Epithelial cell of esophagus (primary cell): ENCODE results near the gene EXT2.

ENCODE experiments used
- DNase-seq: peaks from one replicate; pipeline ENCODE4 v3.0.0; 2010; ENCODE audit warnings: low read depth
- H3K4me3 ChIP-seq: 2 replicates; pipeline ENCODE4 v1.5.1; 2011; ENCODE audit warnings: mild to moderate bottlenecking, low read length, control low read depth
- CTCF ChIP-seq: IDR thresholded peaks from 2 replicates; pipeline ENCODE4 v1.5.1; 2011; ENCODE audit warnings: low read depth, mild to moderate bottlenecking, low read length, control low read depth, inconsistent platforms; ENCODE audit not compliant: insufficient read depth; ENCODE audit errors: missing control alignments

EXT2 gene

GRCh38 chr11:44068180-44068579 is 27.3 kb upstream of the EXT2 start:
- DNase-seq = no peak
- no peak overlapping the region for H3K4me3 ChIP-seq
- no peak for TF ChIP-seq CTCF

GRCh38 chr11:44071157-44071556 is 24.3 kb upstream of the EXT2 start:
- no peak for DNase-seq
- no peak for TF ChIP-seq CTCF
- no peak overlapping the region for H3K4me3 ChIP-seq

GRCh38 chr11:44072757-44073658 is 22.5 kb upstream of the EXT2 start:
- TF ChIP-seq CTCF = no peak
- H3K4me3 ChIP-seq = no peak overlapping the region
- no peak for DNase-seq

- DNase-seq = no peak
- no peak for TF ChIP-seq CTCF
- no peak overlapping the region for H3K4me3 ChIP-seq
Observed at GRCh38 chr11:44078794-44079193, 16.7 kb upstream of the EXT2 start.

GRCh38 chr11:44079376-44079775 is 16.1 kb upstream of the EXT2 start:
- no peak for DNase-seq
- H3K4me3 ChIP-seq = no peak overlapping the region
- no peak for TF ChIP-seq CTCF

- DNase-seq = no peak
- TF ChIP-seq CTCF = no peak
- H3K4me3 ChIP-seq = no peak overlapping the region
Observed at GRCh38 chr11:44080951-44081350, 14.5 kb upstream of the EXT2 start.

GRCh38 chr11:44082645-44083044 is 12.8 kb upstream of the EXT2 start:
- no peak for DNase-seq
- H3K4me3 ChIP-seq = no peak overlapping the region
- no peak for TF ChIP-seq CTCF
